Adrenal gland (tissue), 12 donors: ENCODE measurements around the gene PLD5. TPM values are rescaled to one million over a fixed set of nuclear protein-coding genes. Genes with fewer than 3 reads are reported as not detected.

Source experiments
- DNase-seq, 7 donors: peaks; one replicate each; pipeline ENCODE4 v3.0.0-alpha.2; 2019 to 2020
- H3K27ac ChIP-seq, 5 donors: fragments of 200-600 bp; sonication (generic) in 4 of 5; 1 replicate in 3 of 5; 2 replicates in 2 of 5; pipeline versions ENCODE4 v1.5.1 to v1.8.0; 2016 to 2020; ENCODE audit warnings: mild to moderate bottlenecking in 1 of 5
- H3K27me3 ChIP-seq: fragments of 200-600 bp; 2 replicates; pipeline ENCODE4 v1.8.0; 2021
- H3K36me3 ChIP-seq, 2 donors: fragments of 200-600 bp; replicated peaks in 1 of 2; 1 replicate in 1 of 2; 2 replicates in 1 of 2; pipeline versions ENCODE4 v1.5.1 to v1.8.0; 2018 to 2022
- H3K4me1 ChIP-seq, 2 donors: fragments of 200-600 bp; replicated peaks in 1 of 2; 1 replicate in 1 of 2; 2 replicates in 1 of 2; pipeline versions ENCODE4 v1.5.1 to v1.8.0; 2018 to 2021
- H3K4me3 ChIP-seq, 4 donors: fragments of 200-600 bp; sonication (generic) in 3 of 4; one replicate each; pipeline ENCODE4 v1.5.1; 2016 to 2018
- H3K9me3 ChIP-seq, 3 donors: fragments of 200-600 bp; sonication (generic) in 1 of 3; replicated peaks in 1 of 3; 1 replicate in 2 of 3; 2 replicates in 1 of 3; pipeline versions ENCODE4 v1.5.1 to v1.8.0; 2016 to 2021
- POLR2A ChIP-seq, 2 donors: fragments of 450-650 bp; IDR thresholded peaks; one replicate each; pipeline ENCODE4 v1.6.1; 2017; ENCODE audit warnings: antibody characterized with exemption in 2 of 2, mild to moderate bottlenecking in 2 of 2, moderate library complexity in 1 of 2
- WGBS, 4 donors: extraction: QIAGEN DNeasy Blood & Tissue Kit in 2 of 4; methylation state at CpG; one replicate each; pipeline versions ENCODE4 v1.1.5 to v1.1.7; 2013 to 2017; 5-methylcytosine and 5-hydroxymethylcytosine counted together
- intact Hi-C, 2 donors: fragments of 100-400 bp; cut with DNase I; formaldehyde crosslinking; loops; one replicate each; pipeline versions ENCODE4 v1.14.1 to v1.15.0; 2022 to 2023
- polyA plus RNA-seq, 3 donors: library from polyadenylated mRNA; stranded (reverse); fragments of 200-250 nt in 2 of 3; fragments of 350-450 nt in 1 of 3; fragmentation: Illumina TruSeq in 1 of 3; extraction: RNeasy Lipid Tissue Mini Kit (QIAGEN cat#74804) in 1 of 3; gene quantifications; one replicate each; pipeline ENCODE4 v1.2.3, GENCODE V29; 2013 to 2014
- total RNA-seq, 9 donors: library from RNA; depleted of rRNA in 4 of 9; stranded (reverse); fragments of >200 nt in 4 of 9; fragments of 120-200 nt in 1 of 9; fragmentation: NEBNext Ultra II Directional in 1 of 9; extraction: Animal tissue kit (Norgen Biotek cat#: 25700) in 1 of 9; gene quantifications; one replicate each; pipeline versions ENCODE4 v1.1.0 to v1.2.4, GENCODE V29; 2013 to 2023
- TF ChIP-seq, protein P1 (sequence below), 6 experiments: fragments of 450-650 bp in 4 of 6; fragments of 200-600 bp in 2 of 6; sonication (generic) in 1 of 6; IDR thresholded peaks; 1 replicate in 5 of 6; 2 replicates in 1 of 6; pipeline versions ENCODE4 v1.5.1 to v1.8.0; 2016 to 2021; ENCODE audit warnings: antibody characterized with exemption in 6 of 6, mild to moderate bottlenecking in 2 of 6, moderate library complexity in 1 of 6
- donor health status: healthy with polysubstance abuse.
- donor health status: Bipolar disorder and iron deficiency.
- donor health status: DM: yes; HTN: yes; CAD: no.
- donor health status: DM: no; HTN: no; CAD: no.
- donor health status: DM: no; HTN: no; CAD: no.
- donor health status: DM: yes; HTN: yes; CAD: no.

PLD5 gene
- total and polyA plus RNA-seq, 12 donors: 0.24 to 9.6 (median 2.5) TPM

DNA sequence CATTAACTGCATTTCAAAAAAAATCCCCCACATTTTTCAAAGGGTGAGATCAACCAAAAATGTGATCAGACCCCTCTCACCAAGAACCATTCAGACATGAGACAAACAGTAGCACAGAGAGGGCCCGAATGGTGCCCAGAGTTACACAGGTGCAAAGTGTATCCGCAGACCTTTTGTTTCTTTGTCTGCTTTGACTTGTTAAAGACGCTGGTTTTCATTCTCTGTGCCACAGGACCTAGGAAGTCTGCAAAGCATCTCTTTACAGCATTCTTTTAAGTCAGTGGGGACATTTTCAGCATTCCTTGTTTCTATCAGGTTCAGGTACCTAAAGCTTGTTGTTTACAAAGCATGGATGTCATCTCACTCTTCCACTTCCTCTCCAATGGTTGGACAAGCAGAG lies 438.4 kb downstream of the PLD5 start:
- Histone ChIP-seq H3K4me3 (no peak overlapping the region), H3K27ac (no peak overlapping the region), H3K9me3 (no peaks in the 10 kb centered on the region), H3K4me1 (no peaks in the 10 kb centered on the region), H3K36me3 (no peaks in the 10 kb centered on the region), H3K27me3 (no peaks in the 10 kb centered on the region)
- intact Hi-C loops: no loop called here
- TF ChIP-seq, protein P1, sequence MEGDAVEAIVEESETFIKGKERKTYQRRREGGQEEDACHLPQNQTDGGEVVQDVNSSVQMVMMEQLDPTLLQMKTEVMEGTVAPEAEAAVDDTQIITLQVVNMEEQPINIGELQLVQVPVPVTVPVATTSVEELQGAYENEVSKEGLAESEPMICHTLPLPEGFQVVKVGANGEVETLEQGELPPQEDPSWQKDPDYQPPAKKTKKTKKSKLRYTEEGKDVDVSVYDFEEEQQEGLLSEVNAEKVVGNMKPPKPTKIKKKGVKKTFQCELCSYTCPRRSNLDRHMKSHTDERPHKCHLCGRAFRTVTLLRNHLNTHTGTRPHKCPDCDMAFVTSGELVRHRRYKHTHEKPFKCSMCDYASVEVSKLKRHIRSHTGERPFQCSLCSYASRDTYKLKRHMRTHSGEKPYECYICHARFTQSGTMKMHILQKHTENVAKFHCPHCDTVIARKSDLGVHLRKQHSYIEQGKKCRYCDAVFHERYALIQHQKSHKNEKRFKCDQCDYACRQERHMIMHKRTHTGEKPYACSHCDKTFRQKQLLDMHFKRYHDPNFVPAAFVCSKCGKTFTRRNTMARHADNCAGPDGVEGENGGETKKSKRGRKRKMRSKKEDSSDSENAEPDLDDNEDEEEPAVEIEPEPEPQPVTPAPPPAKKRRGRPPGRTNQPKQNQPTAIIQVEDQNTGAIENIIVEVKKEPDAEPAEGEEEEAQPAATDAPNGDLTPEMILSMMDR (IDR thresholded peaks at IDR 0.05): no peak
- no peak for TF ChIP-seq POLR2A (IDR thresholded peaks at IDR 0.05)
- WGBS, 4 donors: 79 to 88% (median 83%) methylated on average over 3 of the region's 3 CpGs
- no peak for DNase-seq

DNA sequence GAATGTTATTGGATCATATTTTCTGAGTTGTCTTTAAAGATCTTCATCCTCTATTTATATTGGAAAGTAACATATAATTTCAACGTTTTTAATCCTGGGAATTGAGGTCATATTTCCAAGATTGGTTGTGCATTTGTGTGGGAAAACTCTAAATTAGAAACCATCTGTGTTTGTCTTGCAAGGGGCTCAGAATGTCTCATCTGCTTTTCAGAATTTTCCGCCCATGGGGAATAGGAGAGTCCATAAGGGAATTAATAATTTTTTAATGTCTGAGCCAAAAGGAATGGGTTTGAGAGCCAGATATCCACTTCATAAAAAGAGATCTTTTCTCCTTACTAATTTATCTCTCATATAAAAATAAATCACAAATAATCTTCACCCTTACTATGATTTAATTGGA lies 440.8 kb downstream of the PLD5 start:
- Histone ChIP-seq H3K4me3 (no peak overlapping the region), H3K27ac (no peak overlapping the region), H3K9me3 (no peaks in the 10 kb centered on the region), H3K36me3 (no peaks in the 10 kb centered on the region), H3K27me3 (no peaks in the 10 kb centered on the region), H3K4me1 (no peaks in the 10 kb centered on the region)
- TF ChIP-seq, protein P1 (IDR thresholded peaks at IDR 0.05): no peak
- TF ChIP-seq POLR2A (IDR thresholded peaks at IDR 0.05): no peak
- no peak for DNase-seq
- 59 to 72% (median 67%) methylated on average over 2 of the region's 2 CpGs for WGBS, 4 donors
- intact Hi-C loops: no loop called here

DNA sequence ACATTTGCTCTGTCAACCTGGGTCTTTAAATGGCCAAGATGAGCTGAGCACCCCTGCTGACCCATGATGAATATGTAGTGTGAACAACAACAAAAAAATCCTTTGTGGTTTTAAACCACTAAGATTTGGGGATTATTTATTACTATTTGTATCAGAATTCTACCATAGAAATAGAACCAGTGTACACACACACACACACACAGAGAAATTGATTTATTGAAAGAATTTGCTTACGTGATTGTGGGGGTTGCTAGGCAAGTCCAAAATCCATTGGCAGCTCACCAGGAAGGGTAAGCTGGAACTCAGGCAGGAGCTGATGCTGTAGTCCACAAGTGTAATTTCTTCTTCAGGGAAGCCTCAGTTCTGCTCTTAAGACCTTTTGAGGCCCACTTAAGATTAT lies 443.1 kb downstream of the PLD5 start:
- H3K9me3 ChIP-seq: no peaks in the 10 kb centered on the region
- no peak overlapping the region for H3K27ac ChIP-seq
- DNase-seq: no peak
- no peak overlapping the region for H3K4me3 ChIP-seq
- H3K4me1 ChIP-seq: no peaks in the 10 kb centered on the region
- no peaks in the 10 kb centered on the region for H3K36me3 ChIP-seq
- TF ChIP-seq POLR2A (IDR thresholded peaks at IDR 0.05): no peak
- TF ChIP-seq, protein P1 (IDR thresholded peaks at IDR 0.05): no peak
- intact Hi-C loops: no loop called here
- H3K27me3 ChIP-seq: no peaks in the 10 kb centered on the region
- WGBS, 4 donors: 49 to 67% (median 56%) methylated on average over 1 of the region's 1 CpG

DNA sequence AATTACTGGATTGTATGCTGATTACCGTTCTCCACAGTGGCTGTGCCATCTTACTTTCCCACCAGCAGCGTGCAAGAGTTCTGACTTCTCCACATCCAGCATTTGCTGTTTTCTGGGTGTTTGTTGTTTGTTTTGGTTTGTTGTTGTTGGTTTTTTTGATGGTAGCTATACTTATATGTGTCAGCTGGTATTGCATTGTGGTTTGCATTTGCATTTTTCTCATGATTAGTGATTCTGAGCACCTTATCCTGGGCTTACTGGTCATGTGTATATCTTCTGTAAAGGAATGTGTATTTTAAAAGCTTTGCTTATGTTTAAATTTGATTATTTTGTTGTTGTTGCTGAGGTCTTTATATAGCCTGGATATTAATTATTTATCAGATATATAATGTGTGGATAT lies 458.7 kb downstream of the PLD5 start:
- Histone ChIP-seq H3K4me1 (no peaks in the 10 kb centered on the region), H3K27ac (no peak overlapping the region), H3K4me3 (no peak overlapping the region), H3K9me3 (no peaks in the 10 kb centered on the region), H3K36me3 (no peaks in the 10 kb centered on the region), H3K27me3 (no peaks in the 10 kb centered on the region)
- TF ChIP-seq, protein P1 (IDR thresholded peaks at IDR 0.05): no peak
- TF ChIP-seq POLR2A (IDR thresholded peaks at IDR 0.05): no peak
- WGBS, 4 donors: 90 to 98% (median 96%) methylated on average over 2 of the region's 2 CpGs
- intact Hi-C loops: no loop called here
- no peak for DNase-seq
